Stimulated activated CD4-positive, alpha-beta T cell treated with anti-CD3 and anti-CD28 coated beads, Interleukin-1b, Interleukin-23, amount 100 ng/mL, for 48 hours (primary cell): ENCODE results near the gene MAP1LC3B.
"Not testable (repeated sequence)": the region's sequence is repeated elsewhere in the genome, so short reads cannot be mapped to it uniquely, and the experiment has no call there.

ENCODE experiments used
- DNase-seq: peaks from one replicate; pipeline ENCODE4 v3.0.0-alpha.2; 2020

The MAP1LC3B gene

GRCh38 chr16:87383505-87384161 is 8.5 kb upstream of the MAP1LC3B start, which contains the start of gene FBXO31:
FBXO31 (minus strand) TSS chr16:87383776; CDS start chr16:87383744, 32 bp downstream.
- DNase-seq, result peak; percentile 94

- DNase-seq, result peak; percentile 40
These were observed 7.8 kb upstream of the MAP1LC3B start for GRCh38 chr16:87384162-87384874.

GRCh38 chr16:87384875-87385167 is 7.3 kb upstream of the MAP1LC3B start:
- DNase-seq, result peak; percentile 10

GRCh38 chr16:87387942-87388817 is 4.0 kb upstream of the MAP1LC3B start:
- DNase-seq, result peak; percentile 92

- no peak for DNase-seq
These were observed 3.4 kb upstream of the MAP1LC3B start for GRCh38 chr16:87388818-87389134.

GRCh38 chr16:87389245-87389644 is 2.9 kb upstream of the MAP1LC3B start:
- DNase-seq, result no peak

- not testable (repeated sequence) for DNase-seq
These were observed 2.2 kb upstream of the MAP1LC3B start for GRCh38 chr16:87389914-87390313.

- no peak for DNase-seq
These were observed 1.4 kb upstream of the MAP1LC3B start for GRCh38 chr16:87390641-87391323.

- no peak for DNase-seq
These were observed 699 bp upstream of the MAP1LC3B start for GRCh38 chr16:87391324-87391949.

GRCh38 chr16:87392821-87393679 is 914 bp downstream of the MAP1LC3B start:
- DNase-seq, result peak; percentile 46

GRCh38 chr16:87393680-87394055 is 1.5 kb downstream of the MAP1LC3B start:
- no peak for DNase-seq

GRCh38 chr16:87395181-87395842 is 3.2 kb downstream of the MAP1LC3B start:
- DNase-seq, result no peak

GRCh38 chr16:87404764-87405625 is 12.9 kb downstream of the MAP1LC3B start:
- DNase-seq, result no peak

GRCh38 chr16:87406495-87407088 is 14.5 kb downstream of the MAP1LC3B start:
- DNase-seq, result no peak

GRCh38 chr16:87407511-87408112 is 15.5 kb downstream of the MAP1LC3B start:
- DNase-seq, result no peak

GRCh38 chr16:87409153-87409552 is 17.0 kb downstream of the MAP1LC3B start:
- DNase-seq, result no peak

GRCh38 chr16:87409781-87410180 is 17.6 kb downstream of the MAP1LC3B start:
- DNase-seq, result no peak

GRCh38 chr16:87410530-87410929 is 18.4 kb downstream of the MAP1LC3B start:
- no peak for DNase-seq

- no peak for DNase-seq
These were observed 18.8 kb downstream of the MAP1LC3B start for GRCh38 chr16:87410968-87411367.
